GM19467 (cell line): ENCODE data around the gene VSTM2B.
"Not testable (repeated sequence)": the region's sequence is repeated elsewhere in the genome, so short reads cannot be mapped to it uniquely, and the experiment has no call there.

Source experiments
- ATAC-seq: cut with Tn5 transposase; IDR thresholded peaks from one replicate; pipeline ENCODE4 v1.9.1; 2021; ENCODE audit warnings: mild to moderate bottlenecking, moderate library complexity; ENCODE audit not compliant: unreplicated experiment

Gene VSTM2B

GRCh38 chr19:29525901-29526729 lies at the start of gene VSTM2B:
Gene VSTM2B, plus strand, starts transcription at chr19:29525994. Its CDS starts 590 bp downstream, at chr19:29526584.
- no peak for ATAC-seq

- no peak for ATAC-seq
These were observed 49.3 kb upstream of the VSTM2B start for GRCh38 chr19:29476528-29476927.

GRCh38 chr19:29477831-29478577 lies 47.8 kb upstream of the VSTM2B start:
- no peak for ATAC-seq

GRCh38 chr19:29478578-29479565 lies 46.9 kb upstream of the VSTM2B start:
- no peak for ATAC-seq

- no peak for ATAC-seq
These were observed 45.9 kb upstream of the VSTM2B start for GRCh38 chr19:29479941-29480340.

GRCh38 chr19:29480507-29480906 lies 45.3 kb upstream of the VSTM2B start:
- ATAC-seq, result no peak

- ATAC-seq, result no peak
These were observed 42.7 kb upstream of the VSTM2B start for GRCh38 chr19:29482855-29483640.

GRCh38 chr19:29483641-29483920 lies 42.2 kb upstream of the VSTM2B start:
- no peak for ATAC-seq

GRCh38 chr19:29483944-29484581 lies 41.7 kb upstream of the VSTM2B start:
- no peak for ATAC-seq

- ATAC-seq, result no peak
These were observed 40.9 kb upstream of the VSTM2B start for GRCh38 chr19:29484876-29485275.

GRCh38 chr19:29485293-29485692 lies 40.5 kb upstream of the VSTM2B start:
- ATAC-seq, result no peak

- ATAC-seq, result not testable (repeated sequence)
These were observed 38.8 kb upstream of the VSTM2B start for GRCh38 chr19:29486961-29487360.

- ATAC-seq, result no peak
These were observed 38.4 kb upstream of the VSTM2B start for GRCh38 chr19:29487432-29487831.

GRCh38 chr19:29488316-29488715 lies 37.5 kb upstream of the VSTM2B start:
- ATAC-seq, result no peak

GRCh38 chr19:29489172-29489951 lies 36.4 kb upstream of the VSTM2B start:
- no peak for ATAC-seq

GRCh38 chr19:29491491-29491890 lies 34.3 kb upstream of the VSTM2B start:
- ATAC-seq, result no peak

- ATAC-seq, result no peak
These were observed 33.7 kb upstream of the VSTM2B start for GRCh38 chr19:29491995-29492577.

GRCh38 chr19:29492769-29493168 lies 33.0 kb upstream of the VSTM2B start:
- no peak for ATAC-seq

- no peak for ATAC-seq
These were observed 30.7 kb upstream of the VSTM2B start for GRCh38 chr19:29495091-29495490.
